CD8-positive, alpha-beta memory T cell (primary cell): ENCODE data around the gene PCDH19. TPM values are rescaled to one million over a fixed set of nuclear protein-coding genes. Genes with fewer than 3 reads are reported as not detected.

Source experiments
- CTCF ChIA-PET: fragments of 350-600 bp; sonication (Branson Sonifier 250); formaldehyde crosslinking; loops from one replicate; lab custom pipeline; 2021; ENCODE audit warnings: antibody characterized with exemption; lab: Charles Lee
- POLR2A ChIA-PET: fragments of 350-600 bp; sonication (Branson Sonifier 250); formaldehyde crosslinking; loops from one replicate; lab custom pipeline; 2021; ENCODE audit warnings: antibody characterized with exemption; lab: Charles Lee
- DNase-seq, 5 donors: peaks; one replicate each; pipeline versions ENCODE4 v3.0.0 to v3.0.0-alpha.2; 2020 to 2022; ENCODE audit warnings: mixed read lengths in 1 of 5
- H3K27ac ChIP-seq: one replicate; pipeline ENCODE4 v1.7.0; 2013; ENCODE audit warnings: low read depth, mild to moderate bottlenecking, low read length, moderate library complexity
- H3K27me3 ChIP-seq: 2 replicates; pipeline ENCODE4 v1.7.0; 2013; ENCODE audit warnings: low read length, mild to moderate bottlenecking; ENCODE audit not compliant: insufficient read depth, poor library complexity, severe bottlenecking
- H3K36me3 ChIP-seq: 2 replicates; pipeline ENCODE4 v1.7.0; 2013; ENCODE audit warnings: mild to moderate bottlenecking, low read length, moderate library complexity; ENCODE audit not compliant: insufficient read depth
- H3K4me1 ChIP-seq: 2 replicates; pipeline ENCODE4 v1.7.0; 2013; ENCODE audit warnings: mild to moderate bottlenecking, low read length, moderate library complexity; ENCODE audit not compliant: insufficient read depth
- H3K4me3 ChIP-seq: 2 replicates; pipeline ENCODE4 v1.7.0; 2013; ENCODE audit warnings: mild to moderate bottlenecking, low read length
- H3K9me3 ChIP-seq: 2 replicates; pipeline ENCODE4 v1.7.0; 2013; ENCODE audit warnings: mild to moderate bottlenecking, low read length
- H3K27ac Mint-ChIP-seq, 8 donors: one replicate each; pipeline ENCODE4 v1.8.0; 2020 to 2021; ENCODE audit warnings: mixed read lengths in 8 of 8, mild to moderate bottlenecking in 6 of 8, inconsistent platforms in 3 of 8, moderate library complexity in 3 of 8
- H3K27me3 Mint-ChIP-seq, 2 donors: one replicate each; pipeline ENCODE4 v1.8.0; 2020 to 2021; ENCODE audit warnings: mixed read lengths in 2 of 2, mild to moderate bottlenecking in 1 of 2, moderate library complexity in 1 of 2
- H3K36me3 Mint-ChIP-seq, 3 donors: one replicate each; pipeline ENCODE4 v1.8.0; 2020 to 2021; ENCODE audit warnings: mixed read lengths in 3 of 3, inconsistent platforms in 1 of 3, mild to moderate bottlenecking in 1 of 3
- H3K4me1 Mint-ChIP-seq, 3 donors: one replicate each; pipeline ENCODE4 v1.8.0; 2020 to 2021; ENCODE audit warnings: mixed read lengths in 3 of 3, inconsistent platforms in 1 of 3, mild to moderate bottlenecking in 1 of 3
- H3K4me3 Mint-ChIP-seq, 7 donors: one replicate each; pipeline ENCODE4 v1.8.0; 2020 to 2021; ENCODE audit warnings: mixed read lengths in 7 of 7, mild to moderate bottlenecking in 6 of 7, moderate library complexity in 4 of 7, inconsistent platforms in 2 of 7
- H3K9me3 Mint-ChIP-seq, 5 donors: one replicate each; pipeline ENCODE4 v1.8.0; 2020 to 2022; ENCODE audit warnings: mixed read lengths in 5 of 5, mild to moderate bottlenecking in 3 of 5, moderate library complexity in 2 of 5, inconsistent platforms in 1 of 5
- polyA plus RNA-seq: library from polyadenylated mRNA; unstranded; fragments of 300-500 nt; fragmentation: Illumina TruSeq; gene quantifications from one replicate; pipeline ENCODE4 v1.2.3, GENCODE V29; 2021
- total RNA-seq, 2 experiments: library from RNA; stranded (reverse); gene quantifications; one replicate each; pipeline ENCODE4 v1.2.3, GENCODE V29; 2021

Gene PCDH19
- total and polyA plus RNA-seq, 3 experiments from 2014 or later, result not detected

- peaks cover 0 to 4% (median 3%) of the 10 kb centered on the region in 5 donors for H3K9me3 Mint-ChIP-seq
- ChIA-PET CTCF (no interaction called here), POLR2A (no interaction called here)
- H3K4me3 Mint-ChIP-seq, result no peak overlapping the region
- no peaks in the 10 kb centered on the region for H3K9me3 ChIP-seq
- DNase-seq, result no peak
- H3K4me1 Mint-ChIP-seq, result peaks cover 3 to 7% (median 3%) of the 10 kb centered on the region in 3 donors
- no peak overlapping the region for H3K4me3 ChIP-seq
- H3K27ac ChIP-seq, result no peak overlapping the region
- no peaks in the 10 kb centered on the region for H3K27me3 ChIP-seq
- no peaks in the 10 kb centered on the region for H3K36me3 ChIP-seq
- no peak overlapping the region for H3K27ac Mint-ChIP-seq
- peaks cover 40 to 52% of the 10 kb centered on the region in 2 donors for H3K27me3 Mint-ChIP-seq
- H3K4me1 ChIP-seq, result no peaks in the 10 kb centered on the region
- H3K36me3 Mint-ChIP-seq, result no peaks in the 10 kb centered on the region
Measured at GRCh38 chrX:100407784-100408712, 2.0 kb downstream of the PCDH19 start.

GRCh38 chrX:100407147-100407783 is 2.8 kb downstream of the PCDH19 start:
- no peak for DNase-seq
- Mint-ChIP-seq H3K4me1 (peaks cover under 1 to 7% (median 3%) of the 10 kb centered on the region in 3 donors), H3K4me3 (no peak overlapping the region), H3K36me3 (no peaks in the 10 kb centered on the region), H3K9me3 (peaks cover 0 to 4% (median 3%) of the 10 kb centered on the region in 5 donors), H3K27me3 (peaks cover 39 to 44% of the 10 kb centered on the region in 2 donors), H3K27ac (no peak overlapping the region)
- no peaks in the 10 kb centered on the region for H3K9me3 ChIP-seq
- H3K27me3 ChIP-seq, result no peaks in the 10 kb centered on the region
- H3K4me1 ChIP-seq, result no peaks in the 10 kb centered on the region
- ChIA-PET POLR2A (no interaction called here), CTCF (no interaction called here)
- H3K36me3 ChIP-seq, result no peaks in the 10 kb centered on the region
- no peak overlapping the region for H3K27ac ChIP-seq
- no peak overlapping the region for H3K4me3 ChIP-seq

GRCh38 chrX:100405424-100405823 is 4.6 kb downstream of the PCDH19 start:
- no peaks in the 10 kb centered on the region for H3K36me3 Mint-ChIP-seq
- CTCF ChIA-PET, result no interaction called here
- peaks cover 27 to 34% of the 10 kb centered on the region in 2 donors for H3K27me3 Mint-ChIP-seq
- POLR2A ChIA-PET, result no interaction called here
- no peak overlapping the region for H3K4me3 Mint-ChIP-seq
- H3K27ac Mint-ChIP-seq, result no peak overlapping the region
- H3K9me3 ChIP-seq, result no peaks in the 10 kb centered on the region
- no peak overlapping the region for H3K4me3 ChIP-seq
- no peaks in the 10 kb centered on the region for H3K27me3 ChIP-seq
- peaks cover 0 to 4% (median 3%) of the 10 kb centered on the region in 5 donors for H3K9me3 Mint-ChIP-seq
- H3K4me1 ChIP-seq, result no peaks in the 10 kb centered on the region
- no peak overlapping the region for H3K27ac ChIP-seq
- DNase-seq, result no peak
- H3K36me3 ChIP-seq, result no peaks in the 10 kb centered on the region
- peaks cover 0 to 3% (median 3%) of the 10 kb centered on the region in 3 donors for H3K4me1 Mint-ChIP-seq

DNA sequence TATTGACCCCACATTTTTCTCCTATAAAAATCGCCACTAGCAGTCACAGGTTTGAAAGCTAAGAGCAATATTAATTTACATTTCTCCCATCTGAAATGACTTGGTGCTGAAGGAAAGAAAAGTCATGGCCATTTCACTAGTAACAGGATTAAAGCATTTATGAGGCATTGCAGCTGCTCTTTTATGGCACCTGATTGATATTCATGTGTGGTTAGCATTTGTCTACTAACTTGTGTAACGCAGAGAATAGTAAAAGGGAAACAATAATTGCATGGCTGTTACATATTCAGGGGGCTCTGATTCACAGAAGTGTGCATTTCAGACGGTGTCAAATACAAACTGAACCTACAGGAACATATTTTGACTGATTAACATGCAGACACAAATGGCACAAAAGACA is 5.2 kb downstream of the PCDH19 start:
- Mint-ChIP-seq H3K9me3 (peaks cover 0 to 4% (median 3%) of the 10 kb centered on the region in 5 donors), H3K4me3 (no peak overlapping the region), H3K27ac (no peak overlapping the region), H3K4me1 (peaks cover 0 to 2% (median 2%) of the 10 kb centered on the region in 3 donors), H3K36me3 (no peaks in the 10 kb centered on the region), H3K27me3 (peaks cover 24 to 33% of the 10 kb centered on the region in 2 donors)
- Histone ChIP-seq H3K27me3 (no peaks in the 10 kb centered on the region), H3K27ac (no peak overlapping the region), H3K9me3 (no peaks in the 10 kb centered on the region), H3K4me3 (no peak overlapping the region), H3K4me1 (no peaks in the 10 kb centered on the region), H3K36me3 (no peaks in the 10 kb centered on the region)
- CTCF ChIA-PET, result no interaction called here
- DNase-seq, result no peak
- POLR2A ChIA-PET, result no interaction called here

DNA sequence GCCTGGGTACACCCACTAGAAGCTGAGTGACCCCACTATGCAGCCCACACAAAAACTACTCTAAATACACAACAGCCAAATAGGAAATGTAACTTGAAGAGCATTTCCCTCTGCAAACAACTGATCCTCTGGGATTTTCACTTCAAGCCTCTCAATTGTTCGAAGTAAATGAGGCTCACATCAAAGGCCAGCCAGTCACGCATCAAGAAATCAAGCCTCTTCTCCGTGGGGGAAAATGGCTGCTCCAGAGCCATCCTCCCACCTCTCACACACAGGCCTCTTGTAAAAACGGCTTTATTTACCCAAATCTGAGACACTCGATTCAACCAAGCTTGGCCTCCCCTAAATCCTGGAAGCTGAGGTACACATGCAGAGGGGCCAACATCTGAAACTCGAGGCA is 14.3 kb downstream of the PCDH19 start:
- H3K36me3 ChIP-seq, result no peaks in the 10 kb centered on the region
- no peaks in the 10 kb centered on the region for H3K27me3 ChIP-seq
- H3K27ac ChIP-seq, result no peak overlapping the region
- POLR2A ChIA-PET, result no interaction called here
- Mint-ChIP-seq H3K36me3 (no peaks in the 10 kb centered on the region), H3K27ac (no peak overlapping the region), H3K4me3 (no peak overlapping the region), H3K27me3 (peaks cover 0 to 3% of the 10 kb centered on the region in 2 donors), H3K9me3 (no peaks in the 10 kb centered on the region), H3K4me1 (no peaks in the 10 kb centered on the region)
- CTCF ChIA-PET, result no interaction called here
- no peaks in the 10 kb centered on the region for H3K4me1 ChIP-seq
- no peaks in the 10 kb centered on the region for H3K9me3 ChIP-seq
- no peak for DNase-seq
- H3K4me3 ChIP-seq, result no peak overlapping the region

- H3K9me3 Mint-ChIP-seq, result no peaks in the 10 kb centered on the region
- no peaks in the 10 kb centered on the region for H3K9me3 ChIP-seq
- no peaks in the 10 kb centered on the region for H3K27me3 ChIP-seq
- H3K27me3 Mint-ChIP-seq, result peaks cover 0 to 1% of the 10 kb centered on the region in 2 donors
- H3K4me1 ChIP-seq, result no peaks in the 10 kb centered on the region
- H3K27ac ChIP-seq, result no peak overlapping the region
- peaks cover 0 to 4% (median 0%) of the 10 kb centered on the region in 3 donors for H3K4me1 Mint-ChIP-seq
- no peak overlapping the region for H3K27ac Mint-ChIP-seq
- ChIA-PET POLR2A (no interaction called here), CTCF (no interaction called here)
- DNase-seq, result no peak
- H3K36me3 ChIP-seq, result no peaks in the 10 kb centered on the region
- no peak overlapping the region for H3K4me3 ChIP-seq
- no peak overlapping the region for H3K4me3 Mint-ChIP-seq
- no peaks in the 10 kb centered on the region for H3K36me3 Mint-ChIP-seq
Measured at GRCh38 chrX:100381619-100382018, 28.5 kb downstream of the PCDH19 start.

- Histone ChIP-seq H3K27me3 (no peaks in the 10 kb centered on the region), H3K4me3 (no peak overlapping the region), H3K36me3 (no peaks in the 10 kb centered on the region), H3K9me3 (no peaks in the 10 kb centered on the region), H3K27ac (no peak overlapping the region), H3K4me1 (no peaks in the 10 kb centered on the region)
- Mint-ChIP-seq H3K4me3 (no peak overlapping the region), H3K9me3 (no peaks in the 10 kb centered on the region), H3K36me3 (no peaks in the 10 kb centered on the region), H3K27me3 (peaks cover 0 to 1% of the 10 kb centered on the region in 2 donors), H3K4me1 (peaks cover 0 to 4% (median 0%) of the 10 kb centered on the region in 3 donors), H3K27ac (no peak overlapping the region)
- ChIA-PET POLR2A (no interaction called here), CTCF (no interaction called here)
- DNase-seq, result no peak
Measured at GRCh38 chrX:100379388-100379986, 30.6 kb downstream of the PCDH19 start.

- Mint-ChIP-seq H3K4me3 (no peak overlapping the region), H3K36me3 (no peaks in the 10 kb centered on the region), H3K4me1 (peaks cover 0 to 4% (median 0%) of the 10 kb centered on the region in 3 donors), H3K27me3 (peaks cover 0 to 3% of the 10 kb centered on the region in 2 donors), H3K9me3 (no peaks in the 10 kb centered on the region), H3K27ac (no peak overlapping the region)
- Histone ChIP-seq H3K27me3 (no peaks in the 10 kb centered on the region), H3K4me3 (no peak overlapping the region), H3K9me3 (no peaks in the 10 kb centered on the region), H3K36me3 (no peaks in the 10 kb centered on the region), H3K4me1 (no peaks in the 10 kb centered on the region), H3K27ac (no peak overlapping the region)
- no peak for DNase-seq
- ChIA-PET CTCF (no interaction called here), POLR2A (no interaction called here)
Measured at GRCh38 chrX:100377826-100378225, 32.2 kb downstream of the PCDH19 start.
